GM20431 (cell line): ENCODE data around the gene DHH.

Experiments used
- in situ Hi-C: fragments of 300-500 bp; cut with MseI, MboI; formaldehyde crosslinking; loops from one replicate; pipeline ENCODE4 v1.15.0; 2020; ENCODE audit warnings: low sequenced_read_pairs; ENCODE audit not compliant: unreplicated experiment

Gene DHH

DNA sequence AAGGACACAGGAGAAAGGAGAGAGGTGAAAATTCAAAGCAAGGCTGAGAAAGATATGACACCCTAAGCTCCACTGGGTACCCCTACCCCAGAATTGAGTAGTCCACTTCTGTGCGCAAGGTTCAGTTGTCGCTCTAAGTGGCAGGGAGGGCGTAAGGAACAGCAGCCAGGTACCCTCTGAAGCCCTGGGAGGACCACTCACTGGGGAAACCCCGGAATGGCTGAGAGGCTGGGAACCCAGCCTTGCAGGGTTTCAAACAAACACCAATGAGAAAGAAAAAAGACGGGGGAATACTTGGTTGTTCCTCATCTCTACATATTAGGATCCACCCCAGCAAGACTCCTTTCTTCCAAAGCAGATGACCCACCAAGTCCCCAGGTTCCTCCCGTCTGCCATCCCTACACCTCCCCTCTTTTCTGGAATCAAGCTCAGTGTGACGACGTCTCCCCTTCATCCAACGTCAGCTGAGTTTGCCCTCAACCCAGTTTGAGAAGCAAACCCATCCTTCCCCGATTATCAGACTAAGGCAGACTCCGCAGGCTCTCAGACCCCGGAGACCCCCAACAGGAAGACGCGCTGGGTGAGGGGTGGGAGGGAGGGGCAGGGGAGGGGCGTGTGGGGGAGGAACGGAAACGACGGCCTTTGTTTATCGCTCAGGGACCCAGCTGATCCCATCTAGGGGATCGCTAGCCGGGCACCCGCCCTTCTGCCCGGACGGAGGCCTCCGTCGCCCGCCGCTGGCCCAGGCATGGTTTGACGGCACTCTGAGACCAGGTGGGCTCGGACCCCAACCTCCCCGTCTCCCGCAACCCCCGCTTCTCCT, 15.3 kb upstream of the DHH start:
- in situ Hi-C loops, result no loop called here

DNA sequence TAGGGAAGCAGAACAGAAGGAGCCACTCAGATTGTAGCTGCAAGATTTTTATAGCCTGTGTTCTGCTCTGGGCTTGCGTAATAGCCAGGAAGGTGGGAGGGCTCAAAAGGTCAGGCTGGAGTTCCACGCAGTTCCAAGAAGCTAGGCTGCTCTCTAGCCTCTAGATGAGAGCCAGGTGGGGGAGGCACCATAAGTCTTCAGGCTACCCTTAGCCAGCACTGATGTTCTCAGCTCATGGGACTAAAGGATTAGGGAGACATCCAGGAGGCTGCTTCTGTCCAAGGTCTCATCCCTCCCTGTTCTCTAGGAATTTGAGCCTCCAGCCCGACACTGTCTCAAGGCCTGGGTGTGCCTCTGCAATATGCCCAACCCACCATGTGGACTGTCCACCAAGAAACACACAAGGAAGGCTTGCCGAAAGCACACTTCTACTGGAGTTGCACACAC, 14.4 kb upstream of the DHH start:
- in situ Hi-C loops, result no loop called here

DNA sequence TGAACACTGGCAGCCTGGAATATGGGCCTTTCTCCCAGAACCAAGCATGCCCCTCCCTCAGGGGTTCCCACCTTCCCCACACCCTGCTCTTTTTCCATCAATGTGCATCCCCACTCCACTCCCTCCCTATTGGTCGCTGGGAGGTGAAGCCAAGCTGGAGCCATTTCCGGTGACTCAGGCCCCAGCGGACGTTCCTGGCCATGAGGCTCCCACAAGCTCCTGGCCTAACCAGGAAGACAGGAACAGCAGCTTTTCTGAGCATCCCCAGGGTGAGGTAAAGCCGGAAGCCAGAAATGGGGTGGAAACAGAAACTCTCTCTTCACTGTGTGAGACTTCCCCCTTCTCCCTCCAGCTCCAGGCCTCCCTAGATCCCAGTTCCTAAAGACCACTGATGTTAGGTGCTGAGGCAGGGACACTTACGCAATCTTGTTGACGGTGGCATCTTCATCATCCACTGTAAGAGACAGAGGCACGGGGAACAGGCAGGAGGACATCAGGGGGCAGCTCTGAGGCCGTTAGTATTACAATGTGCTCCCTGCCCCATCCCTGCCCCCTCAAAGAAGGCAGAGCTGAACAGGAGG, 11.0 kb upstream of the DHH start:
- in situ Hi-C loops, result no loop called here

DNA sequence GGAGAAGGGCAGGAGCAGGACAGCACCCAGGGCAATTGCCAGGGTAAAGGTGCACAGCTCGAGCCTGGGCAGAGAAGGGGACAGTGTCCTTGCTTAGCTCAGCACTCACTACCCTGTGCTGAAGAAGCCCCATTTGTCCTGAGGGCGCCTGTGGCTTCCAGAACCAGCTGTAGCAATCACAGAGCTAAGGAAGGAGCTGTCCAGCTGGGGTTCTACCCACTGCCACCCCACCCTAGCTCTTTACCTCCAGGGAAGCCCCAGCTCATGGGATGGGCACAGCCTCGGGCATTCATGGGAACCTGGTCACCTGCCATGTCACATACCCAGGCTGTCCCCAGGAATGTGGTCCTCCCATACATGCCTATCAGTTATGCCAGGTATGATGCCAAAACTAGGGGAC, 10.2 kb upstream of the DHH start:
- in situ Hi-C loops, result no loop called here

DNA sequence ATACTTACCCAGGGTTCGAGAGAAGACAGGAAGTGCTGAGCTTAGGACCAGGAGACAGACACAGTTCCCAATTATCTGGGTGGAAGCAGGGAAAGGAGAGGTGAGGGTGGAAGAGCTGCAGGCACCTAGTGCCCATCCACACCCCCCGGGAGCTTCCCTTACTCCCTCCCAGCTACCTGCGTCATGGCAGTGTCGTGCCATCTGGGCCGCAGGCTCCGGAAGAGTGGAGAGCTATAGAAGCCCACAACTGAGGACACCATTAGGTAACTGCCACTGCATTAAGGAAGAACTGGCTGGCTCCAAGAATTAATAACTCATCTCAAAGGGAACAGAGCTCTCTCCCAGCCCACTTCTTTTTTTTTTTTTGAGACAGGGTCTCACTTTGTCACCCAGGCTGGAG, 5.8 kb upstream of the DHH start:
- in situ Hi-C loops, result no loop called here

DNA sequence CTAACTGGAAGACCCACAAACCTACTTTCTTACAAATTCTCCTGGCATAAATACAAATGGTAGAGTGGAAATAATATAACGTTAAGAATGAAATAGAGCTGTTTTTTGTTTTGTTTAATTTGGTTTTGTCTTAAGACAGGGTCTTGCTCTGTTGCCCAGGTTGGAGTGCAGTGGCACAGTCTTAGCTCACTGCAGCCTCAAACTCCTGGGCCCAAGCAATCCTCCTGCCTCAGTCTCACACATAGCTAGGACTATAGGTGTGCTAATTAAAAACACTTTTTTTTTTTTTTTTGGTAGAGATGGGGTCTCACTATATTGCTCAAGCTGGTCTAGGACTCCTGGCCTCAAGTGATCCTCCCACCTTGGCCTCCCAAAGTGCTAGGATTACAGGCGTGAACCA, 4.1 kb upstream of the DHH start:
- in situ Hi-C loops, result no loop called here

DNA sequence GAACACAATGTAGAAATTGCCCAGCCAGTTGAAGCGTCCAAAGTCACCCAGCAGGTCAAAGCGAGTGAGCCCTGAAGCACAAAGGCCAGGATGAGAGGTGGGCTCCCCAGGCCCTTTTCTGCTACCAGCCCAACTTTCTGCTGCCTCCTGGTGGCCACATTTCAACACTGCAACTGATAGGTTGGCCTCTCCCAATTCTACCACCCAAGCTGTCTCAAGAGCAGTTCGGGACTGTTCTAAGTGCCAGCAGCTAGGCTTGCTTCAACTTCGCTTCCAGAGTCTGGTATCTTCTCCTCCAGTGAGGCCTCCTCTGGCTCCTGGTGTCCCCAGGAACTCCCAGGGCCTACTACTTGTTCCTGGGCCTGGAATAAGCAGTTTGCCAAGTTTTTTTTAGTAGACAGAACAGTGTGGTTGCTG, 3.4 kb upstream of the DHH start:
- in situ Hi-C loops, result no loop called here

DNA sequence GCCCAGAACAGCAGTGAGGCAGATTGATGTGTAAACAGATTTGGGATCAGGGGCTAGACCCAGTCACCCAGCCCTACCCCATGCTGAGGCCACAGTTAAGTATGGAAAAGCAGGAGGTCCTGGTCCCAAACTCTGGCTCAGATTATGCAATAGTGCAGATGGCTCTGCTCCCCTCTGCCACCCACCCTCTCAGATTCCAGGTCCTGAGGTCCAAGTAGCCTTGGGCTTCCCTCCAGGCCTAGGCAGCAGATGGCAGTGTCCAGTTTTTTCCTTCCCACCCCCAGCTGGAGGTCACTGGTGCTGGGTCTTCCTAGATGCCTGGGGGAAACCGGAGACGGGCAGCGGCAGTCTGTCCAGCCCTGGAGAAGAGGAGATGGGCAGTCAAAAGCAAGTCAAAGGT, 2.8 kb upstream of the DHH start:
- in situ Hi-C loops, result no loop called here

DNA sequence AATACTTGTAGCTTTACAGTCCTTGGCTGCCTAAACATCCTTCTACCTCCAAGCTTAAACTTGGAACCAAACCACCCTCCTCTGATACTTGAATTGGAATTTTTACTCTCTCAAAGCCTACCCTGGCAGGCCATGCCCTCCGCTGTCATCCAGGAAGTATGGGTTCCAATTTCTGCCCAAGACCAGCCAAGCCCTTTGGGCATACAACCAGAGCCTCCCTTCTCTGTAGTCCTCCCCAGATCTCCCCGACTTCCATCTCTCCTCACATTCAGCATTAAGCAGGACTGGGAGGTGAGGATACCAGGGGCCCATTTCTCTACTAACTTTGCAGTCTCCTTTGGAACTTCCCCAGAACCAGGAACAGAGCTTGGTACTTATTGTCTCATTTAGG, 369 bp upstream of the DHH start:
- in situ Hi-C loops, result no loop called here

DNA sequence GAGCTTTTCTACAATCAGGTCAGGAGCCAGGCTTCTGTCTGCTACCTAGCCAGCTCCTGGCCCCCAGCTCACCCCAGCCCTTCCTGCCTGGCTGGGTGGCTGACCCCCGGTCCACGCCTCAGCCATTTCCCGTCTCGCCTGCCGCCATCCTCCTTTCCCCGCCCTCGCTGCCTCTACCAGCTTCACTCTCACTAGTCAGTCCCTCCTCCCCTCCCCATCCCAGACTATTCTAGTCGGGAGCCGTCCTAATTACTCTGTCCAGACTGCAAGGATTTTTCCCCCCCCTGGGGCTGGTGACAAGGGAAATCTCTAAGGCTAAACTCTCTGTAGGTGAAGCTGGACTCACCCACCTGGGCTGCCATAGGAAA, 825 bp downstream of the DHH start:
- in situ Hi-C loops, result no loop called here

DNA sequence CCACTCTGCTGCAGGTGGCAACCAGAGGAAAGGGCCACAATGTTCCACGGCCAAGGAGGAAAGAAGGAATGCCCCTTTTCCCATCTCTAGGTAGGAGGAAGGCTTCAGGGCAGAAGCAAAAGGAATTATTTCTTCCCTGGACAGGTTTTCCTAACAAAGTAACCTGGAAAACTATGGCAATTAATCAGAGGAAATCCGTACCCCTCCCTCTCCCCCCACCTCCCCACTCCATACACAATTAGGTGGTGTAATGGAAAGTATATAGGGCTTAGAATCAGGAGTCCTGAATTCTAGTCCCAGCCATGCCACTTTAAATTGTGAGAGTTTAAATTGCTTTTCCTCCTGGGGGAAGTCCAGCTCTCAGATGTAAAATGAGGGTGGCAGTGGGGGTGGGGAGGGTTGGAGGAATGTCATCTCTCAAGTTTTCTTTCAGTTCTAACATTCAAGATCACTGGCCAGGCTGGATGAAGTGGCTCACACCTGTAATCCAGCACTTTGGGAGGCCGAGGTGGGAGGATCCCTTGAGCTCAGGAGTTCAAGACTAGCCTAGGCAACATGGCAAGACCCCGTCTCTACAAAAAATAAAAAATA, 1.7 kb downstream of the DHH start:
- in situ Hi-C loops, result no loop called here

DNA sequence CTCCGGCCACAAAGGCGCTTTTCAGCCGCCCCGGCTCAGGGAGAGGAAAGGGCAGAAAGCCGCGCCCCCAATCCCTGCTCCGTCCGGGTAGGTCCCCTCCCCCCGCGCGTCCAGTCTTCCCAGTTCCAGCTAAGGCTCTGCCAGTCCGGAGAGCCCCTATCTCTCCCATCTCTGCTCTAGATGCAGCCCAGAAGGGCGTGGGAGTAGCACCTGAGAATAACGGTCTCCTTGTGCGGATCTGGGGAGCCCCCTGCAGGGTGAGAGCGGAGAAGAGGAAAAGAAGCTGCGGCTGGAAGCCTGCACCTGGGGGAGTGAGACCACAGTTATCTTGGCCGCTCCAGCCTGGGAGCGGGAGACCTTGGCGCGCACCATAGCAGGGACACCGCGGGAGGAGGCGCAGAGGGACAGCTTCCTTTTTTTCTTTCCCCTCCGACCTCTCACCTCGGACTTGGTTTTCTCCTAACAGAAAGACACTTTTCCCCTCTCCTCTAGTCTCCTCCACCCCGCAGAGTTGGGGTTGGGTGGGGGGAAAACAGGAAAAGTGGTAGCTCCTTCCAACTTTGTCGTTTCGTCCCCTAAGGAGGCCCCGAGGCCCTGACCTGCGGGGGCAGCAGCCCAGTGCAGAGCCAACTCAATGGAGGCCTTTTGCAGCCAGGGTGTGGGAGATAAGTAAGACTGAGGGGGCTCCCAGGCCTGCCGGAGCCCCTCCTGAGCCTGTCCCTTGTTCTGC, 2.4 kb downstream of the DHH start:
- in situ Hi-C loops, result no loop called here

DNA sequence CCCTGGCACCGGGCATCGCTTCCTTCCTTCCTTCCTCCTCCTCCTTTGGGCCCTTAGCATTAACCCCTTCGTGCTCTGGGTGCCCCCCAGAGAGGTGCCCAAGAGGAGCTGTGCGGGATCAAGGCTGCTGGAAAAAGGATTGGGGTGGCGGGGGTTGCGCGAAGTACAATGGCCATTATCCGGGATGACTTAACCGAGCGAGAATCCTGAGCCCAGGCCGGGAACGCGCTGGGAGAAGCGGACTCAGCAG, 2.8 kb downstream of the DHH start:
- in situ Hi-C loops, result no loop called here

DNA sequence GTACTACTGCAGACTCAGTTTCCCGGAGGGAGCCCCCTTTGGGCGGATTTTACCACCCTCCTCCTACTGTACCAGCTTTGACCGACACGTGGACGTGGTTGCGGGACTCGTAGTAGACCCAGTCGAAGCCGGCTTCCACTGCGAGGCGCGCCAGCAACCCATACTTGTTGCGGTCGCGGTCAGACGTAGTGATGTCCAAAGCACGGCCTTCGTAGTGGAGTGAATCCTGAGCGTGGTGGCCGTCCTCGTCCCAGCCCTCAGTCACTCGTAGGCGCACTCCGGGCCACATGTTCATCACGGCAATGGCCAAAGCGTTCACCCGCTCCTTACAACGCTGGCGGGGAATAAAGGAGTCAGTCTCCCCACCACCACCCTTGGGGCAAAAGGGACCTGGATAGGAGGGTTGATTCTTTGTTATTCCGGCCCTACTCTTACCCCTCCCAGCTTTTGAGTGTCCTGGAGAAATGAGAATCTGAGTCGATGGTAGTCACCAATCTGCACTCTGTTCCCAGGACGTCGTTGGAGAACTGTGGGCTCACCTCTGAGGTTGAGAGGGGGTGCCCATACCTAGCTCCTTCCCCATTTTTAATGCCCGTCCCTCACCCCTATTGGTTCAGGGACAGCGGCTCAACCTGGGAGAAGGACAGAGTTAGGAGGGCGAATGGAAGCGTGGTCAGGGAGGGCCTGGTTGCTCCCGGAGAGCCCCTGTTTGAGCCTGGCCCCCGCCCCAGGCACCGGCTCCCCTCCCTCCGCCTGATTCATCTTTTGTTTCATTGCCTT, 3.4 kb downstream of the DHH start:
- in situ Hi-C loops, result no loop called here

DNA sequence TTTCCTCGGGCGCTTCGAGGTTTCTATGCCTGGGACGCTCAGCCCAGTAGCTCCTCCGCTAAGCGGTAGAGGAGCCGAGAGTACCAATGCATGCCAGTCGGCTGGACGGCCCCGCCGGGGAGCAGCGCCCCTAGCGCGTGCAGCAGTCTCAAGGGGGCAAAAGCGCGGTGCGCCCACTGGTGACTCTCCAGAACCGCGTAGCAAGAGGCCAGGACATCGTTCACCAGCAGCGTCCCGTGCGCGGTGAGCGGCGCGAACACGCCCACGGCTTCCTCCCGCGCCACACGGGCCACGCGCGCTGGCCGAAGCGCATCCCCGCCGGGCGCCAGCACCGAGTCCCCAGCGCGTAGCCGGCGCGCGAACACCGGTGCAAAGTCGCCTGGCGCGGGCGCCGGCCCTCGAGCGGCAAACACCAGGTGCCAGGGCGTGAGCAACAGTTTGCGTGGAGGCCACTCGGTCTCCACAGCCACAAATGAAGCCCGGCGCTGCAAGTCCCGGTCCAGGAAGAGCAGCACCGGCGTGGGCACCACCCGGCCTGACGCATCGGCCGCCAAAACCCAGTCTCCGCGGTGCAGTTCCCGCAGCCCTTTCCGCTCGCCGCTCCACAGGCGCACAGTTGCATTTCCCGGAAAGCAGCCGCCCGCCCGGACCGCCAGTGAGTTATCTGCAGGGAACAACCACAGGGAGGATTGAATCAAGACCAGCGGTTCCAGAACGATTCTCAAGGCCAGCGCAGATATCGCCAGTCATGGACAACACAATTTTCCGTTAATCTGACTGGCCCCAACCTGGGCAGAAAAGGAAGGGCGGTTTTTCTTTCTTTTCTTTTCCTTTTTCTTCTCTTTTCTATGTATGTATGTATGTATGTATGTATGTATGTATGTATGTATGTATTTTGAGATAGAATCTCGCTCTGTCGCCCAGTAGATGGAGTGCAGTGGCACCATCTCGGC, 4.5 kb downstream of the DHH start:
- in situ Hi-C loops, result no loop called here

DNA sequence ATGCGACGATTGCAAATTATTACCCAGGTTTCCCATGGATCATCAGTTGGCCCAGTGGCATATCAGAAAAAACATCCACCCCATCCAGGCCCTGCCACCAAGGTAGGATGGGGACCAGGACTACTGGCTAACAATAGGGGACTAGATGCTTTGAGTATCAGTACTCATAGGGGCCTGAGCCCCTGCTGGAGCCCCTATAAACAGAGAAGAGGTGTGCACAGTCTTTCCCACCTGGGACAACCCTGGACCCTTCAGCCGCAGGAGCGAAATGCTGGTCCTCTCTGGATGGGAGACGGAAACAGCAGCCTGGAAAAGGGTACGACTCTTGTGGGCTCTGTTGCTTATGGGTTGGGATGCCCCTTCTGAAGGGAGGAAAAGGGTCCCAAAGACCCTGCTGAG, 5.7 kb downstream of the DHH start:
- in situ Hi-C loops, result no loop called here

DNA sequence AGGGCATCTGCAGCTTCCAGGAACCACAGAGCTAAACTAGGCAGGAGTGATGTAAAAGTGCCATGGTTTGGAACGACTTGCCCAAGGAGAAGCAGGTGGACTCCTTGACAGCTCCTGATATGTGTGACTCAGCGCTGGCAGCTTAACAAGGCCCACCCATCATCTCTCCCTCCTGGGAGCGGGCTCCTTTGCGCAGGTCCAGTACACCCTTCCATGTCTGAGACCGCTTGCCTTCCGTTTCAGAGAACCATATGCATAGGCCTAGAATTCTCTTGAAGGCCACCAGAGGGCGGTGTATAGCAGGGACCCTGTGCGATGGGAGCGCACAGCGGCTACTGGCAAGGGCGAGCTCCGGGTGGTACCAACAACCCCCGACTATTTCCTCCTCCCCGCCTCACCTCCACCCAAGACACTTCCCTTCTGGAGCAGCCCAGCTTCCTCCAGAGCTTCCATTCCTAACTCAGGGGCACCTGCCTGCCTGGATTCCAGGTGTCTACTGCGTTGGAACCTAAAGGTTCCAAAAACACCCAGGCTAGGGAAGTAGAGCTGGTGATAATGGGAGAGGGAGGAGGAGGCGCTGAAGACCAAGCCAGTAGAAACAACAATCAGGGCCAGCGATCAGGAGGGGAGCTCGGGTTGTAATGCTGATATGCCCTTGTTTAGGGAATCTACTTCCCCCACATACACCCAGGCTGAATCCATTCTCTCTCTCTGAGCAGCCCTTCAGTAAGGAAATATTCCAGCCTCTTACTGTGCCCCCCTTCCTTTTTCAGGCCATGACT, 6.3 kb downstream of the DHH start:
- in situ Hi-C loops, result no loop called here

DNA sequence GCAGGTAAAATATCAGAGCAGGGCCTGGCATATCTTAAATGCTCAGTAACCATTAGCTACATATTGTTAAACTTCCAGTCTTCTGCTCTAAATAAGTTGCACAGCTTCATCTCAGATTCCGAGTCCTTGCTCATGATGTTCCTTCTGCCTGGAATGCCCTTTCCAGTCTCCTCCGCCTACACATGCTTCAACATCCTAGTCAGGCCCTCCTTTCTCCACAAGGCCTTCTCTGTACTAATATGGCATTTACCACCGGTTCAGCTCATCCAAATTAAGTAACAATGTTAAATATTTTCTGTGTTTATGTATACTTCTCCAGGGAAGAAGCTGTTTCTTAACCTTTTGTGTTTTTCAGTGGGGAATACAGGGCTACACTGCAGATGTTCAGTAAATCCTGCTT, 8.5 kb downstream of the DHH start:
- in situ Hi-C loops, result no loop called here

DNA sequence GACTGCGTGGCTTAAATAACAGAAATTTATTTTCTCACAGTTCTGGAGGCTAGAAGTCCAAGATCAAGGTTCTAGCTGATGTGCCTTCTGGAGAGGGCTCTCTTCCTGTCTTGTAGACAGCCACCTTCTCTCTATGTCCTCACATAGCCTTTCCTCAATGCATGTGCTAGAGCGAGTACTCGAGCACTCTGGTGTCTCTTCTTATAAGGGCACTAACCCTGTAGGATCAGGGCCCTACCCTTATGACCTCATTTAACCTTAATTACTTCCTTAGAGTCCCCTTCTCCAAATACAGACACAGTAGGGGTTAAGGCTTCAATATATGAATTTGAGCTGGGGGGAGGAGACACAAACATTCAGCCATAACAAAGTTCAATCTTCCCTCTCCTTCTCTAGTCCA, 10.2 kb downstream of the DHH start:
- in situ Hi-C loops, result no loop called here
